Bronchial epithelial cell (primary cell): ENCODE data around the gene FAM174C. TPM values are rescaled to one million over a fixed set of nuclear protein-coding genes. Genes with fewer than 3 reads are reported as not detected.

ENCODE experiments used
- DNase-seq: peaks from one replicate; pipeline ENCODE4 v3.0.0-alpha.2; 2010; ENCODE audit warnings: low read depth
- FAIRE-seq: peaks from 2 replicates; lab custom pipeline; 2011; peaks lifted over from hg19 to GRCh38; lab: Jason Lieb, UNC
- H3K27me3 ChIP-seq: 2 replicates; pipeline ENCODE4 v1.5.1; 2011; ENCODE audit warnings: low read length; ENCODE audit not compliant: control insufficient read depth, insufficient read depth
- H3K36me3 ChIP-seq: 2 replicates; pipeline ENCODE4 v1.5.1; 2011; ENCODE audit warnings: low read length; ENCODE audit not compliant: control insufficient read depth, insufficient read depth
- H3K4me3 ChIP-seq: 2 replicates; pipeline ENCODE4 v1.5.1; 2011; ENCODE audit warnings: mild to moderate bottlenecking, low read depth, low read length, control low read depth
- total RNA-seq: library from RNA; depleted of rRNA; stranded (reverse); fragments of >200 nt; gene quantifications from 2 replicates; pipeline ENCODE4 v1.2.1, GENCODE V29; 2014
- TF ChIP-seq, protein P1 (sequence below): IDR thresholded peaks from 2 replicates; pipeline ENCODE4 v1.5.1; 2011; ENCODE audit warnings: mild to moderate bottlenecking, moderate library complexity, low read length, control low read depth, inconsistent platforms; ENCODE audit not compliant: insufficient read depth, severe bottlenecking

The FAM174C gene
- total RNA-seq, 1 donor from 2014 or later = 20.8 TPM

DNA sequence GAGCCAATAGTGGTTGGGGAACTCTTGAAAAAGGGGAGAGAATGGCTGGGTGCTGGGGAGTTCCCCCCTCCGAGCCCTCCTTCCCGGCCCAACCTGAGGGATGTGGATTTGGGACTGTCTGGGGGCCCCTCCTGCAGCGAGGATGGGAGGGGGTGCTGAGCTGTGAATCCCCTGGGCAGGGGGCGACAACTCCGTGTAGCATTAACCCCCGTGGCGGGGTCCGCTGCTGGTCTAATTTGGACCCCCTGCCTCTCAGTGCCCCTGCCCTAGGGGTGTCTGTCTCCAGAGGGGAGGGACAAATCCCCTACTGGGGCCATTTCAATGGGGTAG is 17.2 kb upstream of the FAM174C start:
- Histone ChIP-seq H3K4me3 (no peak overlapping the region), H3K27me3 (no peaks in the 10 kb centered on the region), H3K36me3 (peaks cover 34% of the 10 kb centered on the region)
- no peak for FAIRE-seq
- TF ChIP-seq, protein P1, sequence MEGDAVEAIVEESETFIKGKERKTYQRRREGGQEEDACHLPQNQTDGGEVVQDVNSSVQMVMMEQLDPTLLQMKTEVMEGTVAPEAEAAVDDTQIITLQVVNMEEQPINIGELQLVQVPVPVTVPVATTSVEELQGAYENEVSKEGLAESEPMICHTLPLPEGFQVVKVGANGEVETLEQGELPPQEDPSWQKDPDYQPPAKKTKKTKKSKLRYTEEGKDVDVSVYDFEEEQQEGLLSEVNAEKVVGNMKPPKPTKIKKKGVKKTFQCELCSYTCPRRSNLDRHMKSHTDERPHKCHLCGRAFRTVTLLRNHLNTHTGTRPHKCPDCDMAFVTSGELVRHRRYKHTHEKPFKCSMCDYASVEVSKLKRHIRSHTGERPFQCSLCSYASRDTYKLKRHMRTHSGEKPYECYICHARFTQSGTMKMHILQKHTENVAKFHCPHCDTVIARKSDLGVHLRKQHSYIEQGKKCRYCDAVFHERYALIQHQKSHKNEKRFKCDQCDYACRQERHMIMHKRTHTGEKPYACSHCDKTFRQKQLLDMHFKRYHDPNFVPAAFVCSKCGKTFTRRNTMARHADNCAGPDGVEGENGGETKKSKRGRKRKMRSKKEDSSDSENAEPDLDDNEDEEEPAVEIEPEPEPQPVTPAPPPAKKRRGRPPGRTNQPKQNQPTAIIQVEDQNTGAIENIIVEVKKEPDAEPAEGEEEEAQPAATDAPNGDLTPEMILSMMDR = no peak
- no peak for DNase-seq

DNA sequence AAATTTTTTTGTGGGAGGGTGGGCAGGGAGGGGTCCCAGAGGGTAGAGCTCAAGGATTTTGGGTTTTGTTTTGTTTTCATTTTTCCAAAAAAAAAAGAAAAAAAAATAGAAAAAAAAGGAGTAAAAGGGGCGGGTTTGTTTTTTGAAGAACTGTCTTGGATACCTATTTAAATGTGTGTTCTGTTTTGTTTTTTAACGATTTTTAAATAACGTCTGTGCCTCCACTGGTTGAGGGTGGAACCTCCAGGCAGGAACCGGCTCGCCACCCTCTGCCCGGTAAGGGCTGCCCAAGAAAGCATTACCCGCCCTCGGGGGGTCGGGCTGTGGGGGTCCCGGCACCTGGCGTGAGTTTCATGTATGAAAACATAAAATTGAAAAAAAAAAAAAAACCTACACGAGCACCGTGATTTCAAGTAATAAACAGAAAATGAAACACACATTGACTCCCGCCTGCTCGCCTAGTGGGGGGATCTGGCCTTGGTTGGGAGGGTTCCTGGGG is 16.6 kb upstream of the FAM174C start:
- Histone ChIP-seq H3K27me3 (no peaks in the 10 kb centered on the region), H3K4me3 (no peak overlapping the region), H3K36me3 (peaks cover 30% of the 10 kb centered on the region)
- FAIRE-seq (no peak), DNase-seq (peak; percentile 29)
- TF ChIP-seq, protein P1 = no peak

DNA sequence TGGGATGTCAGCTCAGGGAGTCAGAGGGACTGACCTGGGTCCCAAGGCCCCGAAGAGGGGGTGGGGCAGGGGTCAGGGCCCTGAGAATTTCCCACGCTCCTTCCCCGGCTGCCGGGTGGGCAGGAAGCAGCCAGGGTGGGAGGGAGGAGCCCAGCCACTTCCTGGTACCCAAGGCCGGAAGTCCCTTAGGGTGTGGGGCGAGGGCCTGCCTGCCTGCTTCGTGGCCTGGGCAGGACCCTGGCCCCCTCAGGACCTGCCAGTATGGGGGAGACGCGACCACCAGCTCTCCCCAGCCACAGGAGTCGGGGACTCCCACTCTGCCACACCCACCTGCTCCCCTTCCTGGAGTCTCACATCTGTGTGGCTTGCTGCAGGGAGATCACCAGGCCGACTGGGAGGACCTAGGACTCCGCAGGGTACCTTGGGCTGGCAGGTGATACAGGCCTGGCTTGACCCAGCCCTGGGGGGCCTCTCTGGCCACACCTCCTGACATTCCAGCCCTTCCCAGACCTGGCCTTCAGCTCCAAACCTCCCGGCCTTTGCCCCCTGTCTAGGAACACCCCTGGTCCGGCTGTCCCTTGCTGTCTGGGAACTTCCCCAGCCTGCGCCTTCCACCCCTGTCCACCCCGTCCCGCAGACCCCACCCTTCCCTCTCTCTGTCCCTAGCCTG is 16.0 kb upstream of the FAM174C start:
- TF ChIP-seq, protein P1 = no peak
- H3K4me3 ChIP-seq = no peak overlapping the region
- DNase-seq (peak; percentile 57), FAIRE-seq (no peak)
- H3K36me3 ChIP-seq = peaks cover 25% of the 10 kb centered on the region
- H3K27me3 ChIP-seq = no peaks in the 10 kb centered on the region

DNA sequence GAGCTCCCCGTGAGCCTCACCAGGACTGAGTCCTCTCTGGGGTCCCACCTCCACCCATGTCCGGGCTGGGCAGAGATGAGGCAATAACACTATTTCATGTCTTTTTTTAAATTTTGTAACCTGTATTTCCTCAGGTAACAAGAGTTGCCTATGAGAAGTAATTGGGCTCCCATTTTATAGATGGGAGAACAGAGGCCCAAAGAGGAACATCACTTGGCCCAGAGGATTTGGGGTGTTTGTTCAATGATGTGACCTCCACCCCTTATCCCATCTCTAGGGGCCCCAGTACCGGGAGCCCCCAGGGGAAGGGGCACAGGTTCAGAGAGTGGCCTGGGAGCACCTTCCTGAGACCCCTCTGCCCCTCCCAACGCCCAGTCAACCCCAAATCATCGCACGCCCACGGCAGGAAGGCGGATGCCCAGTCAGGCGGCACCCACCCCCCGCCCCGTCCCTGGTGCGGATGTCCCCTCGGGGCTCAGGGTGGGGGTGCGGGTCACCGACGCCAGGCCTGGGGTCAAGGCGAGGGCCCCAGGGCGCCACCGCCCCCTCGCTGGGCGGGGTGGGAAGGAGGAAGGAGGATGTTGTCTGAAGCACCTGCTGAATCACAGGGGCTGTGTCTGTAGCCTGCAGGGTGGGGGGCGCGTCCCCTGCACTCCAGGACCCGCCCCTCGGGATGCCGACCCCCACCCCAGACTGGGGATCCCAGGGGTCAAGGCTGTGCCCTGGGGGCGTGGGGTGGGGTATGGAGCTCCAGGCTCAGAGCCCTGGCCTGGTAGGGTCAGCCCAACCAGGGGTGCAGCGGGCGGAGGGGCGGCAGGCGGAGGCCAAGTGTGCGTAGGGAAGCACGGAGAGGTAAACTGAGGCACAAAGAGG is 15.2 kb upstream of the FAM174C start:
- Histone ChIP-seq H3K4me3 (no peak overlapping the region), H3K36me3 (peaks cover 17% of the 10 kb centered on the region), H3K27me3 (no peaks in the 10 kb centered on the region)
- DNase-seq (peak; percentile 68), FAIRE-seq (no peak)
- TF ChIP-seq, protein P1 = no peak

DNA sequence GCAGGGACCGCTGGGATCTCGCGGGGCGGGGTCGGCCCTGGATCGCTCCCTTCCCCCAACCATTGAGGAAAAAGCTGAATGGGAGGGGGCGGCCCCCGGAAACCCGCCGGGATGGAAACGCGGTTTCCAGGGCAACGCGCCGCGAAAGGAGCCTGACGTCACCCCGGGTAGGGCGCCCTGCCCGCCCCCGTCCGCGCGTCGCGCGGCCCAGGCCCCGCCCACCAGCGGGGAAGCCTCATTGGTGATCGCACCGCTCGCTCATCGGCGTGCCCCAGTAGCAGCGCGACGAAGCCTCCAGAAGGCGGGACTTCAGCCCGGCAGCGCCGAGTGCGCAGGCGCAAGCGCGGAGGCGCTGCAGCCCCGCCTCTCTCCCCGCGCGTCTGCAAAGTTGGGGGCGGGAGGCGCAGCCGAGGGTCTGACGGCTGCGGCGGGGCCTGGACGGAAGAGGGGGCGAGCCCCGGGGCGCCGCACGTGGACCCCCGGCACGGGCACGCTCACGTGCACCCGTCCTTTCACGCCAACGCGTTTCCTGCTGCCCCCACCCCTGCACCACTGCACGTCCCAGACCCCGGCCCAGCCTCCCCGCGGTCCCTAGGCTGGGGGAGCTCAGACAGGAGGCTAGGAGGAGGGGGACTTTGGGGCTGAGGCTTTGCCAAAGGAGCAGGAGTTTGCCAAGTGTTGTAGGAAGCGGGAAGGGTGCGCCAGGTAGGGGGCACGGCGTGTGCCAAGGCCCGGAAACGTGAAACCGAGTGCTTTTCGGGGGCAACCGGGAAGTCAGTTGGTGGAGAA is 14.4 kb upstream of the FAM174C start:
- TF ChIP-seq, protein P1 = no peak
- Histone ChIP-seq H3K4me3 (peak overlapping the region; percentile 75), H3K36me3 (peaks cover 9% of the 10 kb centered on the region), H3K27me3 (no peaks in the 10 kb centered on the region)
- FAIRE-seq (no peak), DNase-seq (peak; percentile 86)
